OCI-LY3 (cell line): ENCODE data around the gene RGL1.

Experiments used
- EZH2phosphoT487 ChIP-seq: fragments of 200-600 bp; shearing (Covaris generic); IDR thresholded peaks from 2 replicates; pipeline ENCODE4 v1.6.1; 2018; ENCODE audit warnings: antibody characterized with exemption, mixed run types, low read depth
- TF ChIP-seq, protein P1 (sequence below): fragments of 200-600, 300-600 bp; sonication (generic); IDR thresholded peaks from 2 replicates; pipeline ENCODE4 v1.5.1; 2014; ENCODE audit warnings: antibody characterized with exemption, low read length, low read depth

GRCh38 chr1:183892351-183892793, 87.5 kb downstream of the RGL1 start:
- TF ChIP-seq, protein P1, sequence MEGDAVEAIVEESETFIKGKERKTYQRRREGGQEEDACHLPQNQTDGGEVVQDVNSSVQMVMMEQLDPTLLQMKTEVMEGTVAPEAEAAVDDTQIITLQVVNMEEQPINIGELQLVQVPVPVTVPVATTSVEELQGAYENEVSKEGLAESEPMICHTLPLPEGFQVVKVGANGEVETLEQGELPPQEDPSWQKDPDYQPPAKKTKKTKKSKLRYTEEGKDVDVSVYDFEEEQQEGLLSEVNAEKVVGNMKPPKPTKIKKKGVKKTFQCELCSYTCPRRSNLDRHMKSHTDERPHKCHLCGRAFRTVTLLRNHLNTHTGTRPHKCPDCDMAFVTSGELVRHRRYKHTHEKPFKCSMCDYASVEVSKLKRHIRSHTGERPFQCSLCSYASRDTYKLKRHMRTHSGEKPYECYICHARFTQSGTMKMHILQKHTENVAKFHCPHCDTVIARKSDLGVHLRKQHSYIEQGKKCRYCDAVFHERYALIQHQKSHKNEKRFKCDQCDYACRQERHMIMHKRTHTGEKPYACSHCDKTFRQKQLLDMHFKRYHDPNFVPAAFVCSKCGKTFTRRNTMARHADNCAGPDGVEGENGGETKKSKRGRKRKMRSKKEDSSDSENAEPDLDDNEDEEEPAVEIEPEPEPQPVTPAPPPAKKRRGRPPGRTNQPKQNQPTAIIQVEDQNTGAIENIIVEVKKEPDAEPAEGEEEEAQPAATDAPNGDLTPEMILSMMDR, result no peak
- no peak for TF ChIP-seq EZH2phosphoT487
